Measurements from ENCODE around the gene WEE1. TPM values are rescaled to one million over a fixed set of nuclear protein-coding genes. Genes with fewer than 3 reads are reported as not detected.
A peak's percentile ranks its signal among the peaks of the same experiment; 100 is the strongest.

WEE1 gene
- total RNA-seq, 1 experiment from 2014 or later, result 67.9 TPM

GRCh38 chr11:9533736-9534473 lies 39.6 kb upstream of the WEE1 start:
- Histone ChIP-seq H3K27ac (ENCODE audit: low read length) (peak overlapping the region; percentile 14), H3K4me3 (ENCODE audit: low read depth in 2 of 2, low read length in 2 of 2) (no peak overlapping the region), H3K4me1 (ENCODE audit: control insufficient read depth, insufficient read depth, low read length) (peaks cover 30% of the 10 kb centered on the region), H3K27me3 (ENCODE audit: control insufficient read depth, insufficient read depth, low read length) (no peaks in the 10 kb centered on the region), H3K36me3 (ENCODE audit: control insufficient read depth, insufficient read depth, low read length) (no peaks in the 10 kb centered on the region), H3K9me3 (ENCODE audit: control insufficient read depth, insufficient read depth, low read depth, low read length) (no peaks in the 10 kb centered on the region)
- ChIA-PET CTCF (interaction anchor here (0.6 to 1.7 kb wide), 4 partner anchors 27 to 1010 kb away, joined by 3 to 6 read pairs (median 4); no protein-coding TSS in a partner anchor), POLR2A (interaction anchor here (0.7 kb wide), 2 partner anchors 48 to 66 kb away, joined by 5 to 8 read pairs; no protein-coding TSS in a partner anchor)
- DNase-seq (ENCODE audit: low read depth, low spot score), result no peak
- ATAC-seq, result no peak
- BruUV-seq (replicated peaks), result no TSS peak
- in situ Hi-C loops (cut with HindIII; ENCODE audit: low pct_unique_long_range_greater_than_20kb, low sequenced_read_pairs) (no loop called here), intact Hi-C loops (cut with micrococcal nuclease; ENCODE audit: unreplicated experiment) (no loop called here)
- no peak for TF ChIP-seq TCF7L2 (IDR thresholded peaks at IDR 0.05; ENCODE audit: low read depth, low read length)
- no peak for TF ChIP-seq POLR2AphosphoS5 (IDR thresholded peaks at IDR 0.05; ENCODE audit: low read depth, low read length)
- no peak for TF ChIP-seq SIN3A (IDR thresholded peaks at IDR 0.05; ENCODE audit: borderline replicate concordance, insufficient read depth, low read depth, low read length)
- no peak for TF ChIP-seq CTCF (IDR thresholded peaks at IDR 0.05)
- no peak for TF ChIP-seq REST (IDR thresholded peaks at IDR 0.05; ENCODE audit: insufficient read depth in 1 of 2, low read depth in 2 of 2, low read length in 1 of 2)

- TF ChIP-seq TCF7L2 (IDR thresholded peaks at IDR 0.05; ENCODE audit: low read depth, low read length) (no peak), CTCF (IDR thresholded peaks at IDR 0.05) (peak; percentile 99)
Observed at GRCh38 chr11:9535189-9535781, 38.2 kb upstream of the WEE1 start.

More at GRCh38 chr11:9535189-9535781, 38.2 kb upstream of the WEE1 start:
- ChIA-PET CTCF (interaction anchor here (0.5 to 1.3 kb wide), 12 partner anchors 26 to 1998 kb away, joined by 3 to 6 read pairs (median 3); partner anchors contain the start of gene WEE1), POLR2A (interaction anchor here (0.6 to 1.3 kb wide), 4 partner anchors 19 to 762 kb away, joined by 3 to 8 read pairs (median 4); no protein-coding TSS in a partner anchor)
- peak; percentile 51 for ATAC-seq
- intact Hi-C loops (cut with micrococcal nuclease; ENCODE audit: unreplicated experiment) (no loop called here), in situ Hi-C loops (cut with HindIII; ENCODE audit: low pct_unique_long_range_greater_than_20kb, low sequenced_read_pairs) (no loop called here)
- Histone ChIP-seq H3K36me3 (ENCODE audit: control insufficient read depth, insufficient read depth, low read length) (no peaks in the 10 kb centered on the region), H3K4me1 (ENCODE audit: control insufficient read depth, insufficient read depth, low read length) (peaks cover 17% of the 10 kb centered on the region), H3K4me3 (ENCODE audit: low read depth in 2 of 2, low read length in 2 of 2) (no peak overlapping the region), H3K27ac (ENCODE audit: low read length) (no peak overlapping the region), H3K9me3 (ENCODE audit: control insufficient read depth, insufficient read depth, low read depth, low read length) (no peaks in the 10 kb centered on the region), H3K27me3 (ENCODE audit: control insufficient read depth, insufficient read depth, low read length) (no peaks in the 10 kb centered on the region)
- no TSS peak for BruUV-seq (replicated peaks)
- DNase-seq (ENCODE audit: low read depth, low spot score), result peak; percentile 66
